IMR-90 (cell line): Measurements from ENCODE around the gene DIPK1B.

ENCODE experiments used
- CEBPB ChIP-seq: IDR thresholded peaks from 2 replicates; pipeline ENCODE4 v1.6.1; 2012; ENCODE audit warnings: low read depth, low read length, improper control_type of control experiment
- CTCF ChIP-seq: conservative IDR thresholded peaks from 2 replicates; pipeline ENCODE4 v1.5.1; 2012; ENCODE audit warnings: mild to moderate bottlenecking, low read depth, low read length, improper control_type of control experiment
- MAFK ChIP-seq: IDR thresholded peaks from 2 replicates; pipeline ENCODE4 v1.6.1; 2012; ENCODE audit warnings: low read depth, low read length, improper control_type of control experiment
- MAZ ChIP-seq: IDR thresholded peaks from 2 replicates; pipeline ENCODE4 v1.6.1; 2012; ENCODE audit warnings: low read depth, mild to moderate bottlenecking, low read length, improper control_type of control experiment, moderate library complexity, borderline replicate concordance
- NFE2L2 ChIP-seq: fragments of 150-350 bp; IDR thresholded peaks from 2 replicates; pipeline ENCODE4 v1.6.1; 2016; ENCODE audit warnings: low read depth, mild to moderate bottlenecking, low read length
- POLR2A ChIP-seq: IDR thresholded peaks from 2 replicates; pipeline ENCODE4 v1.6.1; 2012; ENCODE audit warnings: mild to moderate bottlenecking, low read depth, low read length
- RAD21 ChIP-seq: IDR thresholded peaks from 2 replicates; pipeline ENCODE4 v1.6.1; 2012; ENCODE audit warnings: low read length, improper control_type of control experiment
- RFX5 ChIP-seq: IDR thresholded peaks from 2 replicates; pipeline ENCODE4 v1.8.0; 2012; ENCODE audit warnings: low read depth, mild to moderate bottlenecking, low read length, moderate library complexity
- SMC3 ChIP-seq: fragments of 150-350 bp; IDR thresholded peaks from 2 replicates; pipeline ENCODE4 v1.6.1; 2016; ENCODE audit warnings: low read depth, mild to moderate bottlenecking, antibody characterized with exemption, low read length, moderate library complexity

DNA sequence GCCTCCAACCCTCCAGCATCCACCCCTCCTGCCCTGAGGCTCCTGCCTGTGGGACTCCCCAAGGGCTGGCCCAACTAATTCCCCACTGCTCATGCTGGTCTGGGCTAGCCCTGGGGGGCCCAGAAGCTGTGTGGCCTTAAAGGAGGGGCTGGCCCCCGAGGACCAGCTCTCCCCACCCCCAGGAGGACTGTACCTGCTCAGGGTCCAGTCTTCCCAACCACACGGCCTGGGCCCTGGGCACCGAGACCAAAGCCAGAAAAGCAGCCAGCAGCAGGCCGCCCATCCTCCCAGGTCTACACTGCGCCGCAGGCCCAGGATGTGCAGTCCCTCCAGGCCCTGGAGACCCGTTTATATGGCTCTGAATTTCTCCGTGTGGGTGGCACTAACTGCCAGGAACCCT, 35.8 kb downstream of the DIPK1B start, which contains the start of gene LCN6:
- TF ChIP-seq CTCF (no peak), POLR2A (no peak), NFE2L2 (no peak), CEBPB (no peak), RFX5 (no peak), SMC3 (no peak), RAD21 (no peak), MAFK (no peak), MAZ (no peak)
